Stimulated activated naive CD8-positive, alpha-beta T cell treated with anti-CD3 and anti-CD28 coated beads, Interleukin-15, Interleukin-2, amounts not matched to agents 100 ng/mL and 50 ng/mL, for 24 hours (primary cell): ENCODE data around the gene CBLIF.
"Not testable (repeated sequence)": the region's sequence is repeated elsewhere in the genome, so short reads cannot be mapped to it uniquely, and the experiment has no call there.

Experiments used
- H3K27ac Mint-ChIP-seq: one replicate; pipeline ENCODE4 v1.8.0; 2021; ENCODE audit warnings: mild to moderate bottlenecking, mixed read lengths
- H3K27me3 Mint-ChIP-seq: one replicate; pipeline ENCODE4 v1.8.0; 2021; ENCODE audit warnings: mixed read lengths
- H3K36me3 Mint-ChIP-seq: one replicate; pipeline ENCODE4 v1.8.0; 2021; ENCODE audit warnings: low read depth, mixed read lengths
- H3K4me1 Mint-ChIP-seq: one replicate; pipeline ENCODE4 v1.8.0; 2021; ENCODE audit warnings: low read depth, mixed read lengths
- H3K4me3 Mint-ChIP-seq: one replicate; pipeline ENCODE4 v1.8.0; 2021; ENCODE audit warnings: mild to moderate bottlenecking, mixed read lengths
- H3K9me3 Mint-ChIP-seq: one replicate; pipeline ENCODE4 v1.8.0; 2021; ENCODE audit warnings: mixed read lengths

The CBLIF gene

DNA sequence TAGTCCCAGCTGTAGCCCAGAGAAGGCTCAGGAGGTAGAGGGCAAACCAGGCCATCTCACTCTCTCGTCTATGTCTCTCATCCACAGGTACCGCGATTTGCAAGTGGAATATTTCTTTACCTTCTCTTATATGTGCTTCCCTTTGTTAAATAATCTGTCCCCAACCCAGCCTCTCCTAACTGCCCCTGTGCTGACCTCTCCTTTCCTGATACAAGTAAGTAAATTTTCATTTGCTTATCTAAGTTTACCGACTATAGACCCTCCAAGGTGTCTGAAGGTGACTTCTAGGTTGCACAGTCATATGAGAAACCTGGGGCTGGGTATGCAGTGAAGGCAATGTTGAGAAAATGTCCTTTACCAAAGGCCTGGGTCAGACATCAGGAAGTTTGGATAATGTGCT, at the start of gene CBLIF:
Gene CBLIF, minus strand, starts transcription at position 101 of the 400 bp plus-strand sequence. Its CDS starts 46 bp downstream, at position 55.
- peaks cover 3% of the 10 kb centered on the region for H3K9me3 Mint-ChIP-seq
- H3K4me3 Mint-ChIP-seq = no peak within 1 kb of the TSS
- no peaks in the 10 kb centered on the region for H3K4me1 Mint-ChIP-seq
- H3K27me3 Mint-ChIP-seq = peaks cover 7% of the 10 kb centered on the region
- no peaks in the 10 kb centered on the region for H3K36me3 Mint-ChIP-seq
- no peak within 1 kb of the TSS for H3K27ac Mint-ChIP-seq

DNA sequence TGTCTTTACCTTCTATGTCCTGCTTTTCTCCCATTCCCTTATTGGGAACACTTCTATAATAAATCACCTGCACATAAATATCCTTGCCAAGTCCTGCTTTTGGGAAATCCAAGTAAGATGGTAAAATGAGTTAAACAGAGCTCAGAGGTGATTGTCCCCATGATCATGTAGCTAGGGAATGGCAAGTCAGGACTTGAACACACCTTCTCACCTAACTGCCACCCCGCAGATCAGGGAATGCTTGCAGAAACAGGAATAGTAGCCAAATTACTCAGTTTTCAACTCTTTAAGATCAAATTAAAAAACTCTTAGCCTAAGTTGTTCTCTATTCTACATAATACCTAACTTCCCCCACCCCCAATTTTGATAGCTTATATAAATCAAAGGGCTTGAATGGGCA, 49.3 kb upstream of the CBLIF start:
- no peaks in the 10 kb centered on the region for H3K36me3 Mint-ChIP-seq
- peaks cover 27% of the 10 kb centered on the region for H3K27me3 Mint-ChIP-seq
- no peak overlapping the region for H3K4me3 Mint-ChIP-seq
- peaks cover 14% of the 10 kb centered on the region for H3K9me3 Mint-ChIP-seq
- H3K4me1 Mint-ChIP-seq = no peaks in the 10 kb centered on the region
- H3K27ac Mint-ChIP-seq = no peak overlapping the region

GRCh38 chr11:59891781-59892181, 46.5 kb upstream of the CBLIF start:
- peaks cover 36% of the 10 kb centered on the region for H3K27me3 Mint-ChIP-seq
- peaks cover 7% of the 10 kb centered on the region for H3K36me3 Mint-ChIP-seq
- H3K27ac Mint-ChIP-seq = no peak overlapping the region
- H3K4me3 Mint-ChIP-seq = no peak overlapping the region
- no peaks in the 10 kb centered on the region for H3K4me1 Mint-ChIP-seq
- H3K9me3 Mint-ChIP-seq = peaks cover 27% of the 10 kb centered on the region

DNA sequence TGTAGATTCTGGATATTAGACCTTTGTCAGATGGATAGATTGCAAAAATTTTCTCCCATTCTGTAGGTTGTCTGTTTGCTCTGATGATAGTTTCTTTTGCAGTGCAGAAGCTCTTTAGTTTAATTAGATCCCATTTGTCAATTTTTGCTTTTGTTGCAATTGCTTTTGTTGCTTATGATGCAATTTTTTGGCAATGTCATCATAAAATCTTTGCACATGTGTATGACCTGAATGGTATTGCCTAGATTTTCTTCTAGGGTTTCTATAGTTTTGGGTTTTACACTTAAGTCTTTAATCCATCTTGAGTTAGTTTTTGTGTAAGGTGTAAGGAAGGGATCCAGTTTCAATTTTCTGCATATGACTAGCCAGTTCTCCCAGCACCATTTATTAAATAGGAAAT, 41.9 kb upstream of the CBLIF start:
- H3K9me3 Mint-ChIP-seq = peaks cover 30% of the 10 kb centered on the region
- not testable (repeated sequence) for H3K27ac Mint-ChIP-seq, H3K4me3 Mint-ChIP-seq, H3K4me1 Mint-ChIP-seq, H3K36me3 Mint-ChIP-seq
- peaks cover 17% of the 10 kb centered on the region for H3K27me3 Mint-ChIP-seq

GRCh38 chr11:59883597-59883996, 38.3 kb upstream of the CBLIF start:
- Mint-ChIP-seq H3K4me1 (no peaks in the 10 kb centered on the region), H3K4me3 (no peak overlapping the region), H3K36me3 (no peaks in the 10 kb centered on the region), H3K9me3 (peaks cover 9% of the 10 kb centered on the region), H3K27me3 (peaks cover 5% of the 10 kb centered on the region), H3K27ac (no peak overlapping the region)

DNA sequence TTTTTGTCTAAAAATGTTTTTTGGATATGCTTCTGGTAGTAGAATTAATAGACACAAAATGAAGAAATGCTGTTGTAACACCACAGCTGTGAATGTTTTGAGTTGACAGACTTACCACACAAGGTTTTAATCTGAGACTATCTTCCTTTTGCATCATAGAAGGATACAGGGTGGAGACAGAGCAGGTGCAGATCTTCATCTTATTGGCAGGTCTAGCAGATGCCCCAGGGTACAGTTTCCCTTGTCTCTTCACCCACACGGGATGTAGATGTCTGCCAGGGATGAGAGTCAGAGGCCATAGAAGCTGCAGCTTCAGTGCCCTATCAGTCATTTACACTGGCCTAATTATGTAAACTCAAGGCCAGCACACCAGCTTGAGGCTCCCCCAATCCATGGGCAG, 34.3 kb upstream of the CBLIF start:
- H3K27ac Mint-ChIP-seq = no peak overlapping the region
- H3K27me3 Mint-ChIP-seq = peaks cover 11% of the 10 kb centered on the region
- no peaks in the 10 kb centered on the region for H3K4me1 Mint-ChIP-seq
- no peaks in the 10 kb centered on the region for H3K36me3 Mint-ChIP-seq
- H3K4me3 Mint-ChIP-seq = no peak overlapping the region
- H3K9me3 Mint-ChIP-seq = no peaks in the 10 kb centered on the region

- no peak within 1 kb of the TSS for H3K4me3 Mint-ChIP-seq
- no peaks in the 10 kb centered on the region for H3K4me1 Mint-ChIP-seq
- no peaks in the 10 kb centered on the region for H3K36me3 Mint-ChIP-seq
- peaks cover 11% of the 10 kb centered on the region for H3K27me3 Mint-ChIP-seq
- no peaks in the 10 kb centered on the region for H3K9me3 Mint-ChIP-seq
- H3K27ac Mint-ChIP-seq = no peak within 1 kb of the TSS
These were observed 33.3 kb upstream of the CBLIF start, which contains the start of gene OOSP3 for GRCh38 chr11:59878575-59878974. Gene OOSP3 (plus strand): TSS chr11:59878782. CDS start chr11:59878809, 27 bp downstream.

- Mint-ChIP-seq H3K4me1 (no peaks in the 10 kb centered on the region), H3K9me3 (no peaks in the 10 kb centered on the region), H3K4me3 (no peak overlapping the region), H3K27ac (no peak overlapping the region), H3K27me3 (peaks cover 11% of the 10 kb centered on the region), H3K36me3 (no peaks in the 10 kb centered on the region)
These were observed 32.5 kb upstream of the CBLIF start for GRCh38 chr11:59877784-59878183.

DNA sequence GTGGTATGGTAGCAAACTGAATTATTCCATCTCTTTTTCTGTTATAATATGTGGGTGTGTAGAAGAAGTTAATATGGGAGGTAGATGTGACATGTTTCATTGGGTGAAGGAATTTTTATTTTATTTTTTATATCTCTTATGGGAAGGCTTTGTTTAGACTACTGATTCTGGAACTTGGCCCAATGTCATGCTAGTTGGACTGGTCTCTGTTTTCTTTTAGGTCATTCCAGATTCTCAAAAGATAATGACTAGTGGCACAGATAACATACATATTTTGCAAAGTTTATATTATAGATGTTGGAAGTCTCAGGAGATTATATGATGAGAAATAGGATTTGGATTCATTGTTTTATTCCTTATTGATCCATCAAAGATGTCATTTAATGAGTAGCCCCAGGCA, 32.0 kb upstream of the CBLIF start:
- Mint-ChIP-seq H3K4me3 (no peak overlapping the region), H3K9me3 (no peaks in the 10 kb centered on the region), H3K27me3 (peaks cover 11% of the 10 kb centered on the region), H3K4me1 (no peaks in the 10 kb centered on the region), H3K27ac (no peak overlapping the region), H3K36me3 (no peaks in the 10 kb centered on the region)

DNA sequence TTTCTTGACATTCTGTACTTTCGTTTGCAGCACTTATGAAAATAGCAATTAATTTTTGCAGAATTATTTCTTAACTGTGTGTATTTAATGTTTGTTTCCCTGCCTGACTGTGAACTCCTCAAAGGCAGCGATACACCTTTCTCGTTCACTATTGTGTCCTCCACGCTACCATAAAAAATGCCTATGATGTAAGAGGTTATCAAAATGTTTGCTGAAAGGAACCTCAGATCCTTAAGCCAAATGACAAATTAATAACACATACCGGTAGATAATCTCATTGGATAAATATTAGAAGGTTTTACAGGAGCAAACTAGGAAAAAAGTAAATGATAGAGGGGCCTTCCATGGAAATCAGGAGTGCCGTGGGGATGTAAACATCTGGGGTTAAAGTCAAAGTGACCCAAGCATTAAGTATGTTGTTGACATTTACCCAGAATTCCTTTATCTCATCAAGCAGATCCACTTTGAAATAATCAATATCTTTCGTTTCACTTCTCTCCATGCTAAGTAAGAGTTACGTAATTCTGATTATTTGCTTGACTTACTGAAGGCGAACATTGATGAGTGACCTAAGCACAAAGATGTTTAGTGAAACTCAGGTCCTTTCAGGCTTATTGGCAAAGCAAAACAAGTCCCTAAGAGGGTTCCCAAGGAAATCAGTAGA, 30.7 kb upstream of the CBLIF start:
- no peak overlapping the region for H3K27ac Mint-ChIP-seq
- H3K9me3 Mint-ChIP-seq = peaks cover 9% of the 10 kb centered on the region
- no peaks in the 10 kb centered on the region for H3K36me3 Mint-ChIP-seq
- peaks cover 18% of the 10 kb centered on the region for H3K27me3 Mint-ChIP-seq
- H3K4me1 Mint-ChIP-seq = no peaks in the 10 kb centered on the region
- H3K4me3 Mint-ChIP-seq = no peak overlapping the region

GRCh38 chr11:59872076-59872475, 26.8 kb upstream of the CBLIF start:
- H3K4me1 Mint-ChIP-seq = no peaks in the 10 kb centered on the region
- peaks cover 26% of the 10 kb centered on the region for H3K27me3 Mint-ChIP-seq
- H3K4me3 Mint-ChIP-seq = no peak overlapping the region
- no peak overlapping the region for H3K27ac Mint-ChIP-seq
- peaks cover 21% of the 10 kb centered on the region for H3K9me3 Mint-ChIP-seq
- H3K36me3 Mint-ChIP-seq = peaks cover 5% of the 10 kb centered on the region

GRCh38 chr11:59867946-59868345, 22.6 kb upstream of the CBLIF start:
- peaks cover 5% of the 10 kb centered on the region for H3K36me3 Mint-ChIP-seq
- H3K9me3 Mint-ChIP-seq = peaks cover 27% of the 10 kb centered on the region
- H3K27me3 Mint-ChIP-seq = peaks cover 38% of the 10 kb centered on the region
- peaks cover 10% of the 10 kb centered on the region for H3K4me1 Mint-ChIP-seq
- H3K4me3 Mint-ChIP-seq = no peak overlapping the region
- no peak overlapping the region for H3K27ac Mint-ChIP-seq

DNA sequence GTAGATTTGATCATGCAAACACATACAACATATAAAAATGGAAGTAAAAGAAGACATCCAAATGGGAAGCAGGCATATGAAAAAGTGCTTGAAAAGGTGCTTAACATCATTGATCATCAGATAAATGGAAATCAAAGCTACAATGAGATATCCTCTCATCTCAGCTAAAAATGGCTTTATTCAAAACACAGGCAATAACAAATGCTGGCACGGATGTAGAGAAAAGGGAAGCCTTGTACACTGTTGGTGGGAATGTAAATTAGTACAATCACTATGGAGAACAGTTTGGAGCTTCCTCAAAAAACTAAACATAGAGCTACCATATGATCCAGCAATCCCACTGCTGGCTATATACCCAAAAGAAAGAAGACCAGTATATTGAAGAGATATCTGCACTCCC, 21.5 kb upstream of the CBLIF start:
- Mint-ChIP-seq H3K4me1 (peaks cover 10% of the 10 kb centered on the region), H3K4me3 (no peak overlapping the region), H3K9me3 (peaks cover 24% of the 10 kb centered on the region), H3K27ac (no peak overlapping the region), H3K27me3 (peaks cover 38% of the 10 kb centered on the region), H3K36me3 (peaks cover 5% of the 10 kb centered on the region)

- H3K4me3 Mint-ChIP-seq = no peak within 1 kb of the TSS
- H3K36me3 Mint-ChIP-seq = peaks cover 5% of the 10 kb centered on the region
- no peak within 1 kb of the TSS for H3K27ac Mint-ChIP-seq
- H3K27me3 Mint-ChIP-seq = peaks cover 34% of the 10 kb centered on the region
- H3K9me3 Mint-ChIP-seq = peaks cover 20% of the 10 kb centered on the region
- peaks cover 10% of the 10 kb centered on the region for H3K4me1 Mint-ChIP-seq
These were observed 21.1 kb upstream of the CBLIF start, which contains the start of gene TCN1 for GRCh38 chr11:59866397-59866796. Gene TCN1 (minus strand): TSS chr11:59866487. CDS start chr11:59866470, 17 bp downstream.

GRCh38 chr11:59865031-59865430, 19.7 kb upstream of the CBLIF start:
- Mint-ChIP-seq H3K4me1 (peaks cover 10% of the 10 kb centered on the region), H3K27me3 (peaks cover 26% of the 10 kb centered on the region), H3K36me3 (no peaks in the 10 kb centered on the region), H3K27ac (no peak overlapping the region), H3K4me3 (no peak overlapping the region), H3K9me3 (peaks cover 9% of the 10 kb centered on the region)

DNA sequence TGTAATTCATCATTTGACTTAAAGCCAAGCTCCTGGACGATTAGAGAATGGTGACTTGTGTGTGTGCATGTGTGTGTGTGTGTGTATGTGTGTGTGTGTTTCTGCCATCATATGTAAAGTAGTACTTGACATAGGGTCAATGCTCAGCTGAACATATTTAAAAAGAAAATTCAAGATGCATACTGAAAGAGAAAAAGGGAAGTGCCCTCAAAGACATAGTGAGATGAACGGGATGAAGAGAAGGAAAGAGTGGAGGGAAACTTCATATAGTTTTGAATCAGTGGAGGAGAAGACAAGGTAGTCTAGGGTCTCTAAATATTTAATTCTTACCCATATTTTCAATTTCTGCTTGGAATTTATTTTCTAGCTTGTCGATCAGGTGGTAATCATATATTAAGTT, 17.0 kb upstream of the CBLIF start:
- peaks cover 7% of the 10 kb centered on the region for H3K9me3 Mint-ChIP-seq
- H3K27ac Mint-ChIP-seq = no peak overlapping the region
- H3K36me3 Mint-ChIP-seq = no peaks in the 10 kb centered on the region
- no peak overlapping the region for H3K4me3 Mint-ChIP-seq
- H3K4me1 Mint-ChIP-seq = peaks cover 30% of the 10 kb centered on the region
- peaks cover 21% of the 10 kb centered on the region for H3K27me3 Mint-ChIP-seq
